Activated CD8-positive, alpha-beta memory T cell treated with anti-CD3 and anti-CD28 coated beads, Interleukin-2, amount 50 U/mL, for 24 hours (primary cell): ENCODE results near the gene WWC2.

Experiments used
- DNase-seq: peaks from one replicate; pipeline ENCODE4 v3.0.0-alpha.2; 2020; ENCODE audit errors: extremely low read depth

WWC2 gene

GRCh38 chr4:183202523-183202922 lies 103.5 kb downstream of the WWC2 start:
- DNase-seq: no peak

GRCh38 chr4:183204793-183205192 lies 105.7 kb downstream of the WWC2 start:
- no peak for DNase-seq

DNA sequence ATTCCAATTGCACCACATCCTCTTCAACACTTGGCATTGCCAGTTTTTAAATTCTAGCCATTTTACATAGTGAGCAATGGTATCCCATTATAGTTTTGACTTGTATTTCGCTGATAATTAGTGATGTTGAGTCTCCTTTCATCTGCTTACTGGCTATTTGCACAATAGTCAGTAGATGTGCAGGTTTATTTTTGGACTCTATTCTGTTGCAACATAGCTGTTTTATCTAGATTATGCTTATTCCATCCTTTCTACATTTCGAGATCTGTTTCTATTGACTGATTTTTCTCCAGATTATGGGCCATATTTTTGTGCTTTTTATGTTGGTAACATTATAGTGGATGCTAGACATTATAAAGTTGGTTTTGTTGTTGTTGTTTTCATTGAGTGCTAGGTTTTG lies 106.1 kb downstream of the WWC2 start:
- DNase-seq: no peak

GRCh38 chr4:183205709-183206108 lies 106.7 kb downstream of the WWC2 start:
- no peak for DNase-seq

- no peak for DNase-seq
Measured at GRCh38 chr4:183211533-183211932, 112.5 kb downstream of the WWC2 start.

DNA sequence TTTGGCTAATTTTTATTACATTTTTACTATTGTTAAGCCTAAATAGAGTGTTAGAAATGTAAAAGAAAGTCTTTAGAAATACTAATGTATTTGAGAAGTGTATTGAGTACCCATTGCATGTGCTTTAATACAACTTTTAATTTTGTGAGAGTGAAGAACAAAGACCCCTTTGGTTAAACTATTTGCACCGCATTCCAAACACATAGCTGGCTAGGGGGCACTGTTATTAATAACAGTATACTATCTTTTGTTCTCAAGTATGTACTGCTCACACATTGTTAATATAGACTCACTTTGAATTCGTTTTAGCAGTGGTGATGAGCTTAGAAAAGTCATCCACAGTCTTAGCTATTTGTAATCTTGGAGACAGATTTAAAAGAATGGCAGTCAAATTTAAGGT lies 114.9 kb downstream of the WWC2 start:
- DNase-seq: no peak

DNA sequence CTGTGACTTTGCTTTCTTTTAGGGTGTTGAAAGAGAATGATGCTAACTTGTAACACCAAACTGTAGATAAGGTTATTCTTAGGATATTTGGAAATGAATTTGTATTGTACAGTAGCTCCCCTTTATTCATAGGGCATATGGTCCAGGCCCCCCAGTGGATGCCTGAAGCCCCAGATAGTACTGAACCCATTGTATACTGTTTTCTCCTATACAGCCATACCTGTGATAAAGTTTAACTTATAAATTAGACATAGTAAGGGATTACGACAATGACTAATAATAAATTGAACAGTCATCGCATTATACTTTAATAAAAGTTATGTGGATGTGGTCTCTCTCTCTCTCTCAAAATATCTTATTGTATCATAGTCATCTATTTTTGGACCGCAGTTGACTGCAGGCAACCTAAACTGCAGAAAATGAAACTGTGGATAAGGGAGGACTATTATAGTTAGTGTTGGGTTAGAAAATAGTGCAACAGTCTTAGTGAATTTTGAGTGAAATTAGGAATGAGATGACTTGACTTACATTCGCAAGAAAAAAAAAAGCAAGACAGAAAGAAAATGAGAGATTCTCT lies 115.9 kb downstream of the WWC2 start:
- no peak for DNase-seq

GRCh38 chr4:183220236-183220635 lies 121.2 kb downstream of the WWC2 start:
- no peak for DNase-seq

- DNase-seq: no peak
Measured at GRCh38 chr4:183223053-183223452, 124.0 kb downstream of the WWC2 start.

DNA sequence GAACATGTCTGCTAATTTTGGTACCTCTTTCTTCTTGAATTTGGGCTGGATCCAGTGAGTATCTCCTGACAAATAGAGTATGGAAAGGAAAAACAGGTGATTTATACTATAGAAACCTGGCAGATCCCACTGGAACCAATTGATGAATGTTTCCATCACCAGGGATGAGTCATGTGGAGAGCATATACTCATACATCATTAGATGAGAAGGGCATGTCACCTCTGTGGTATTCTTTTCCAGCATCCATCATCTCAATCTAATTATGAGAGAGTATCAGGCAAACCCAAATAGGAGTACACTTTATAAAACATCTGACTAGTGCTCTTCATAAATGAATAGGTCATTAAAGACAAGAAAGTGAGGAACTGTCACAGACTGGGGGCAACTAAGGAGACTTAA lies 130.3 kb downstream of the WWC2 start:
- no peak for DNase-seq

- no peak for DNase-seq
Measured at GRCh38 chr4:183240581-183241321, 141.7 kb downstream of the WWC2 start.

GRCh38 chr4:183241322-183241640 lies 142.2 kb downstream of the WWC2 start:
- no peak for DNase-seq

DNA sequence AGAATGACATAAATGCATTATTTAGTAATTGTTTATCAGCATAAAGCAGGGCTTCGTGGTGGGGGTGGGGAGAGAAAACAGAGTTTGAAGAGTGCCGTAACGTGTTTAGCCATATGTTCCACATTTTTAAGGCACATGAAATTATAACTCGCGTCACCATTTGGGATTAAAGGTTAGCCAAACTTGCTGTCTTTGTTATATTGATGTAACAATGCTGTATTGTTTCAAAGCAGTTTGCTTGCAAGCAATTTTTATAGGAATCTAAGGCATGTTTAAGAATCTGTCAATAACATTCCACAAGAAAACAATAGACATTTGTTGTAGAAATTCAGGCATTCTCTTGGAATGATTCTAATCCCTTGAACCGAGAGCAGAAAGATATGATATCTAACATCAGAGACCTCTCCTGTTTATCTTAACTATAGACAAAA lies 142.7 kb downstream of the WWC2 start:
- DNase-seq: no peak

GRCh38 chr4:183242291-183242690 lies 143.2 kb downstream of the WWC2 start:
- DNase-seq: no peak

- no peak for DNase-seq
Measured at GRCh38 chr4:183244019-183244418, 145.0 kb downstream of the WWC2 start.

DNA sequence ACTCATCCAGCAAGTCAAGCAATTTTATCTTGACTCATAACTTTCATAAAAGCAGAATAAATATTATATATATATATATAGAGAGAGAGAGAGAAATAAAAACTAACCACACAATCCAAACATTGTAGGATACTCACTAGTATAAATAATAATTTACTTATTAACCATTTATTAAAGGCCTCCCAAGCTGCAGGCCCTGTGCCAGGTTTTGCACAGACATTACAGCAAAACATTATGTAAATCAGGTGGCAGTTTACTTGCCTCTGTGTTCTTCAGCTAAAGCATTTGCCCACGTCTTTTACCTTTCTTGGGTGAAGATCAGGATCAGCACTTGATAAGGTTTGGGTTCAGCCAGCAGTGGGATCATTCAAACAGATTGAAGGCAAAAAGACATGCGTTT lies 145.4 kb downstream of the WWC2 start:
- DNase-seq: no peak

- no peak for DNase-seq
Measured at GRCh38 chr4:183248201-183248600, 149.1 kb downstream of the WWC2 start.

- no peak for DNase-seq
Measured at GRCh38 chr4:183249854-183250253, 150.8 kb downstream of the WWC2 start.

- no peak for DNase-seq
Measured at GRCh38 chr4:183250831-183251230, 151.8 kb downstream of the WWC2 start.

DNA sequence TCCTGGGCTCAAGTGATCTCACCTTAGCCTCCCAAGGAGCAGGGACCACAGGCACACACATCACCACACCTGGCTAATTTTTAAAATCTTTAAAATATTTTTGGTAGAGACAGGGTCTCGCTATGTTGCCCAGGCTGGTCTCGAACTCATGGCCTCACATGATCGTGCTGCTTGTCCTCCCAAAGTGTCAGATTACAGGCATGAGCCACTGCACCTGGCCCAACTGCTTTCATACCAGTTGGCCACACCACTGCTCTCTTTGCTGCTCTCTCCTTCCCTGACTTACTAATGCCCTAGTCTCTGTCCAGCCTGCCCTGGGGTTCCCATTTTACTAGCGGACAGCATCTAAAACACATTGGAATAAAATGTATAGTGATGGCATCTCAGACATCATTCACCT lies 153.9 kb downstream of the WWC2 start:
- DNase-seq: no peak

DNA sequence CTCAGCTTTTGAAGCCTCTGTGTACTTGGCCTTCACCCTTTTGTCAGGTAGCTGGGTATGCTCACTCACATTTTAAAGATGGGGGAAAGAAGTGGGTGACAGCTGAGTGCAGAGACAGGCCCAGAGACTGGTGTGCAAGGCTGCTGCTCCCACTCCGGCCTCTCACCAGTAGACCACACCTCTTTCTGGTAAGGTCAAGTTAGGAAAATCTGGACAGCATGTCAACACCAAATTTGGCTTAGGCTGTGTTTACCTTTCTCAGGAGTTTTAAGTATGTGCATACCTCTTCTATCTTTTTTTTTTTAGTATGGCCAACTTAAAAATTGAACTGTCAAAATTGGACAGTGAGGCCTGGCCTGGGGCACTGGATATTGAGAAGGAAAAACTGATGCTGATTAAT lies 154.4 kb downstream of the WWC2 start:
- no peak for DNase-seq

DNA sequence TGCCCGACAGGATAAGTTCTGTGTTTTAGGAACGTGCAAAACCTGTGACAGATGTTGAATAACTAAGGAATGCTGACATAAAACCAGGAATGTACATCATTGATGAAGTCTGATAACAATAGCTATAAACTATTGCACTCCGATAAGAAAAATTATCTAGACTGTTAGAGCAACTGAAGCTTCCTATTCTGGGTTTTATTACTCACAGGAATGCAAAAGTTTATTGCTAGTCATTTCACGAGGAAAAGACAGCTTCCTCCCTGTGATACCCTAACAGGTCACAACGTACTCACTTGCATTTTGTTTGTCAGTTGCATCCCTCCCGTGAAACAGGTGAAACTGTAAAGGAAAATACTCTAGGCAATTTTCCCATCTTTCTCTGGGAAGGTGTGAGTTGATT lies 155.1 kb downstream of the WWC2 start:
- DNase-seq: no peak

DNA sequence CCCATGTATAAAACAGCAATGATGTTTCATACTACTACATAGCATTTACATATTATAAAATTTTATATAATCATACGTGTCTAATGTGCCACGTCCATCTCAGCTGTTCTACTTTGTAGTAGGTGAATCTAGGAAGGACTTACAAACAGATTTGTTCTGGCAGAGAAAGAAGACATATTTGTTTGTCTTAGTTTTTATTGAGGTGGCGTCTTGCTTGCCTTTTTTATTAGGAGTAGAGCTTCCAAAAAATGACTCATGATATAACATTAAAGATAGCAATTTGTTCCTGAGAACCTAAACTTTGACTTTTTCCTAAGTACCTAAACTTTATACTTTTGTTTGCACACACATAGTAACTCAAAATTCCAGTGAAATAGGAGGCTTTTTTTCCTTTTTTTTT lies 156.4 kb downstream of the WWC2 start:
- DNase-seq: no peak

DNA sequence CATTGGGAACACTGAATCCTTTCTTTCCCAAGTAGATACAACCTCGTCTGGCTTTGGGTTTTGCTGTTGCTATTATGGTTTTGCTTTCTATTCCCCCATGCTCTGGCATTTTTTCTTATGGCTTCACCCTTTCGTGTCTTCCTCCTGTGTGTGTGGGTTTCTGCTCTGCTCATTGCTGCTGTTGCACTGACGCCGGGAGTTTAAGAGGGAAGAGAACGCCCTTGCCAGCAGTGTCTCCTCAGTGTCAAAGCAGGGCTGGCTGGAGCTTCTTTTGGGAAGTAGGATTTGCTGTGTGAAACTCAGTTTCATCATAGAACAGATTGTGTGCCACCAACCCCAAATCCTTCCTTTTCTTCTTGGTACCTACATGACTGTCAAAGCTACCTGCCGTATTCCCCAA lies 157.3 kb downstream of the WWC2 start:
- no peak for DNase-seq
